GM18861 (cell line): Measurements from ENCODE around the gene RNF207.

ENCODE experiments used
- ATAC-seq: cut with Tn5 transposase; IDR thresholded peaks from one replicate; pipeline ENCODE4 v1.9.1; 2021; ENCODE audit not compliant: unreplicated experiment

RNF207 gene

GRCh38 chr1:6205849-6206519 lies at the start of gene RNF207:
RNF207 (plus strand) TSS chr1:6206119; CDS start chr1:6206536, 417 bp downstream.
- no peak for ATAC-seq

DNA sequence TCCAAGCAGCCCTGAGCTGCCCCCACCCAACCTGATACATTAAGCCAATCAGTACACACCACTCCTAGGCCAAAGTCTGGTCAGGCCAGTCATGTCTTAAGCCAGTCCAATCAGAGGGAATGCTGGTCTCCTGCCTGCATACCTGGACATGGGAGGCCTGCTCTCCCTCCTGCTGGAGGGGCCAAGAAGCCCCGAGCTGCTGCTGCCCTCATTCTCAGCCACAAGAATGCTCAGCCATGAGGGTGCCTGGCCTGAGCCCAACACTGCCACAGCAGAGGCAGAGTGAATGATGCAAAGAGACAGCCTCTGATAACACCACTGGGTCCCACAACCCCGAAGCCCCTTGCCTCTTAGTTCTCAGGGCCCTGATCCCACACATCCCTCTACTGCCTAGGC lies 48.8 kb upstream of the RNF207 start:
- ATAC-seq, result no peak

DNA sequence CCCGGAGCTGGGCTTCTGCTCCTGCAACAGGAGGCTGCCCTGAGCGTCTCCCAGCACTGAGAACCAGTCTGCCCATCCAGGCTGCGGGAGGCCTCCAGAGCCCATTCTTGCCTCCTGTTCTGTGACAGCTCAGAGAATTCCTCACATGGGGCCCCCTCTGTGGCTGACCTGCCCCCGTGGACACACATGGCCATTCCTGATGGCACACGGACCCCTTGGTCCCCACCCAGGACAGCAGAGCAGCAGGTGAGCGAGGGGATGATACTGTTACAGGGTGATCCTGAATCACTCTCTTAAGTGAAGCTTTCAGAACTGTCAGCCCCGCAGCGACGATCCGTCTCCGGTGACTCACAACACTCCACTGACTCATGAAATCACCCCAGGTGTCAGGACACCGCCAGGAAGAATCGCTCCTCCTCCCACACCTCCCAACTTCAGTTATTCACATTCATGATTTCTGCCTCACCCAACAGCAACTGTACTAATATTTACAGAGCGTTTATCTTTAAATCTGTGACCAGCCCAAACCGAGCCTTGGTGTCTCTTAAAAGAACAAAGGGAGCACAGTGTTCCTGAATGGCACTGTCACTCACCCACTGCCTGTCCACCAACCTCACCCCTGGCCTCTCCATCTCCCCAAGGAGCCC lies 48.3 kb upstream of the RNF207 start:
- no peak for ATAC-seq

- ATAC-seq, result no peak
These were observed 47.7 kb upstream of the RNF207 start for GRCh38 chr1:6158181-6158580.

- ATAC-seq, result no peak
These were observed 43.6 kb upstream of the RNF207 start for GRCh38 chr1:6162341-6162740.

- no peak for ATAC-seq
These were observed 43.1 kb upstream of the RNF207 start for GRCh38 chr1:6162773-6163172.

- no peak for ATAC-seq
These were observed 42.5 kb upstream of the RNF207 start for GRCh38 chr1:6163191-6163972.

DNA sequence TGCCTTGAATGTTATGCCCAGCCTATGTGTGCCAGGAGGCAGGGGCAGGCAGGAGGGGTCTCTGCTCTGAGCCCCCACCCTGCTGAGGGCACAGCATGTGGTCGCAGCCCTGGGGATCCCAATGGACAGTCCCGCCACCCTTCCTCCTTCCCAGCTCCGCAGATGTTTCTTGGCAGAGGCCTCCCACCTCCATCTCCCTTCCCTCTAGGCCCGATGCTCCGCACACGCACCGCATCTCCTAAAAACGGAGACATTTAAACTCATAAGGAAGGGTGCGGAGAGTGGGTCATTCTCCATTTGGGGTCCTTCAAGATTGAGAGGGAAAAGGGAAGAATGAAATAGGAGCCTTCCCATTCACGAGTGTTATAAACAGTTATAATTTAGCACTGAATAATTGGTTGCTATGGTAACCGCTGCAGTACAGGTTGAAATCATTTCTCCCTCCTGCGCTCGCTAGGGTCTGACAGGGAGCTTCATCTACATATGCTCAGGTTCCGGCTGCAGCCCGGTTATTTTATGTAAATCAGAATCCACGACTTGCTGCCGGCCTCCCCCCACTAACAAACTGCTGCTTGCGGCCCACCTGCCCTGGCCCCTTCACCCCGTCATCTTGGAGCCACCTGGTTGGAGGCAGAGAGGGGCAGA lies 41.8 kb upstream of the RNF207 start:
- no peak for ATAC-seq

GRCh38 chr1:6165027-6165426 lies 40.9 kb upstream of the RNF207 start:
- ATAC-seq, result no peak

- ATAC-seq, result no peak
These were observed 40.4 kb upstream of the RNF207 start for GRCh38 chr1:6165441-6165985.

DNA sequence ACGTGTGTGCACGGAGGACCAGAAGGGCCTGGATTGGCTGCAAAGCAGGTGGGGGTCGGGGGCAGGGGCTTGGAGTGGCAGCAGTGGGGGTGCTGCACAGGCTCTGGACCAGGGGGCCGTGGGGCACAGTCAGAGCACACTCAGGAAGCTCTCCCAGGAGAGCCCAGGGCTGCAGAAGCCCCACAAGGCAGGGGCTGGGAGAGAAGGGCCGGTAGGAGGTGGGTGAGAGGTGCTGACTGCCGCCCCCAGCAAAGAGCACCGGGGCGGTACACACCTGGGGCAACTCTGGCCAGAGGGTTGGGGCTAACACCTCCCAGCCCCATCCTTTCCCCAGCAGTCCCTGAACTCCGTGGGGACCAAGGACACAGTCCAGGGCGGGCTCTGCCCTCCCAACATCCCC lies 39.7 kb upstream of the RNF207 start:
- no peak for ATAC-seq

DNA sequence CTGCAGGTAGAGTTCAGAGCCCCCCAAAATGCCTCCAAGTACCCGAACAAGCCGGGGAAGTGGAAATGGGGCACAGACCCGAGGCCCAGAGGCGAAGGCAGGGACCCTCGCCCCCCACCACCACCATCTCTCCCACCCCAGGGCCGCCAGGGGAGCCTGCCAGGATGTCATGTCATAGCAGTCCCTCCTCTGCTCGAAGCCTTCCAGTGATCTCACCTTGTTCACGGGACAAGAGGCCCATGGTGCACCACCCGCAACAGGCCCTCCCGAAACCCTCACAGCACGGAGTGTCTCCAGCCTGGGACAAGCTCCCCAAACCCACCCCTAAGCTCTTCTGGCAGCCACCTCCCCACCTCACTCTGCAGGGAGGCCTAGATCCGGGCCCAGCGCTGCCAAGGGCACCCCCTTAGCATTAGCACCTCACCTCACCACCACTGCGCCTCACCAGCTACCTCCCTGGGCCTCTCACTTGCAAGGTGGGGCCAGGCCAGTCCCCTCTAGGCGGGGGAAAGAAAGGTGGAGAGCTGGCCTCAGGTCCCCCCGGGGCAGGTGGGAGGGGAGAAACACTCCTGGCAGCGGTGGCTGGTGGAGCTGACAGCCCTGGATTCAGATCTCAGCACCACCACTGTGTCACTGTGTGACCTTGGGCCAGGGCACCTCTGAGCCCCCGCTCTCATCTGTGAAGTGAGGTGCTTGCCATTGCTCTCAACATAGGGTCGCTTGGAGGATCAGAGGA lies 39.1 kb upstream of the RNF207 start:
- no peak for ATAC-seq

GRCh38 chr1:6167391-6168303 lies 38.3 kb upstream of the RNF207 start:
- ATAC-seq, result no peak

- no peak for ATAC-seq
These were observed 36.9 kb upstream of the RNF207 start for GRCh38 chr1:6168947-6169586.

GRCh38 chr1:6170116-6170741 lies 35.7 kb upstream of the RNF207 start:
- ATAC-seq, result no peak

GRCh38 chr1:6170742-6171201 lies 35.1 kb upstream of the RNF207 start:
- ATAC-seq, result no peak

DNA sequence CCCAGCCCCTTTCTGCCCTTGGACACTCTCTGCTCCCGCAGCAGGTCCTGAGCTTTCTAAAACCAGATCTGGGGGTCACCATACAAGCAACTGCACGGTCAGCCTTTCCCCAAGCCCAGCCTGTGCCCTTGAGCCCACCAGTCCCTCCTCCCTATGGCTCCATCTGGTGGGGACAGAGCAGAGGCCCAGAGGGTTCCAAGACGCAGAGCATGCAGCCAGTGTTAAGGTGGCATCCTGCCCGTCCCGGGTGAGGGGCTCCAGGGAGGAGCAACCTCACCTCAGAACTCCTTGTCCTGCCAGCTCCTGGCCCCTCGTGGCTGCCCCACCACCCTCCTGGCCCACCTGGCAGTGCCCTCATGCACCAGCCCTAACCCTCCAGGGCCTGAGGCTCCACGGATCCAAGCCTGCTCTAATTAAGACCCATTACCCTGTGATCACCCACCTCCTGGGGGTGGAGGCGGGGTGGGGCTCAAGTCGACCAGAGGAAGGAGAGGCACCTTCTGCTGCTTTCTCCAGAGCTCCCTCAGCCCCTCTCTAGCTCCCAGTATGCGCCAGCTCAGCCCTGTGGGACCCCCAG lies 34.3 kb upstream of the RNF207 start:
- ATAC-seq, result no peak

GRCh38 chr1:6172549-6172948 lies 33.4 kb upstream of the RNF207 start:
- ATAC-seq, result no peak
